GM19328 (cell line): ENCODE data around the gene SLC8A1.

Source experiments
- ATAC-seq: cut with Tn5 transposase; IDR thresholded peaks from one replicate; pipeline ENCODE4 v1.9.1; 2021; ENCODE audit warnings: mild to moderate bottlenecking, moderate library complexity; ENCODE audit not compliant: unreplicated experiment

The SLC8A1 gene

DNA sequence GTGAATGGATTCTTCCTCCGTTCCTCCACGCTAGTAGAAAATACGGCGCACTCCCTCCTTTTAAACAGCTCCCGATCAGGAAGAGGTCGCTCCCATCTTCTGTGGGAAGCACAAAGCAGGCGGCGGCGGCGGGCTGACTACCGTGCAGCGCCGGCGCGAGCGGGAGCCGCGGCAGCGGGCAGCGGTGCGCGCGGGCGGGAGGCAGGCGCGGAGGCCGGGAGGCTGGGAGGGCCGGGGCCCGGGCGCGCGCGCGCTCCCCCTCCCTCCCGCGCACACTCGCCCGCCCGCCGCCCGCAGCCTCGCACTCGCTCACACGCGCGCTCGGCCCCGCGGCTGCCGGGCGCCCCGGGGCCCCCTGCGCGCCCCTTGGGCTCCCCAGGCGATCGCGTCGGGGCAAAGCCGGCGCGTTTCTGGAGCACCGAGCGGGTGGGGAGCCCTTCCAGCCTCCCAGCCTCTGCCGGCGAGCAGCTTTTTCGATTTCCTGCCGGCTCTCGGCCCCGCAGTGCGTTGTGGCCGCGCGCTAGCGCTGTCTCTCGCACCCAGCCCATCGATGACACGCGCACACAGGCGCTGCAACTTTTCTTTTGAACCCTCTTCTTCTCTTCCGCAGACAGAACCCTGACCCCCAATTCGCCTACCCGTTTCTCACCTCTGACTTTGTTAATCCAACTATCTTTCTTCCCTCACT lies at the start of gene SLC8A1:
Gene SLC8A1, minus strand, starts transcription at position 173 of the 688 bp plus-strand sequence.
- ATAC-seq = no peak

DNA sequence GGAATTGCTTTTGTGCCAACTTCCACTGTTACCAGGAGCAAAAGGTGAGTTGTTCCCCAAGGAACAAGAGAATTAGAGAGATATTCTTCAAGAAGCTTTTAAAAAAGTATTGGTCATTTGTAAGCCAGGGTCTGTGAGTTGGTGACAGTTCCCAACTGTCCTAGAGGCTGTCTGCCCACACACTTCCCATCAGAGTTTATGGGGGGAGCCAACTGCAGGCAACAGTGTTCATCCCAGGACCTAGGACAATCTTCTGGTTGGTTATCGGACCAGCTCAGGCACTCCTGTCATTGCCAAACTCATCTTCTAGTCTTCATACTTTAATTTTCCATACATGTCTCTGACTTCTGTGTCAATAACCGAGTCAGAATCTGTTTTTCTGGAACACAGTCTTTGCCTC lies 47.5 kb upstream of the SLC8A1 start:
- no peak for ATAC-seq

DNA sequence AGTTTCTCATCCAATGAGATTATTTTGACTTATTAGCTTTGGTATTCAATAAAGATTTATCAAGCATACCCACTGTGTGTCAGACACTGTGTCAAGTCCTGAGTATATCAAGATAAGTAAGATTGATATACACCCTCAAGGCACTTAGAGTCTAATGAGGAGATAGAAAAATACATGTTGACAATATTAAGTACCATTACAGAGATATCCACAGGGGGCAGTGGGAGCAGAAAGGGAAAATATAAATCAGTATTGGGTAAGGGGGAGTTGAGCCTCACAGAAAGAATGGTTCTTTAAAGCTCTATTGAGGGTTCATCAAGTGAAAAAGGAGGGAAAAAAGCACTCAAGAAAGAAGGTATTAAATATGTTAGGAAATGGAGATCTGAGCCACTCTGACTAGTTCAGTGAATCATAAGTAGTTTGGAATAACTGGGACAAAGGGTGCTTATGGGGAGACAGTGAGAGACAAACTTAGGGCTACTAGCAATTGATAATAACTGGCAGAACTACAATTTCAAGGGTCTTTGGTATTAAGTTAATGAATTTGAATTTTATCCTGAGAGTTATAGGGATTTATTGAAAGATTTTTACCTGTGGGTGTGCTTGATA lies 45.5 kb upstream of the SLC8A1 start:
- ATAC-seq = no peak

DNA sequence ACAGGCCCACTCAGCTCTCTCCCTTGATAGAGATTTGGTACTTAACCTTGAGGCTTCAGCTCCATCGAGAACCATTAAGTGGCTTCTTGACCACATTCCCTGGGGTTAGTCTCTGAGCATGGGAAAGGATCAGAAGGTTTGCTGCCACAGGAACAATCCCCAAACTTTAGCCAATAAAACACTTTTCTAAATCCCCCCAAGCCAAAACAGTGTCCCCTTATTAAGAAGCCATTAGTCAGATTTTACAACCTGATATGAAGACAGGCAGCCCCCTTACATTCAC lies 37.7 kb upstream of the SLC8A1 start:
- ATAC-seq = no peak

DNA sequence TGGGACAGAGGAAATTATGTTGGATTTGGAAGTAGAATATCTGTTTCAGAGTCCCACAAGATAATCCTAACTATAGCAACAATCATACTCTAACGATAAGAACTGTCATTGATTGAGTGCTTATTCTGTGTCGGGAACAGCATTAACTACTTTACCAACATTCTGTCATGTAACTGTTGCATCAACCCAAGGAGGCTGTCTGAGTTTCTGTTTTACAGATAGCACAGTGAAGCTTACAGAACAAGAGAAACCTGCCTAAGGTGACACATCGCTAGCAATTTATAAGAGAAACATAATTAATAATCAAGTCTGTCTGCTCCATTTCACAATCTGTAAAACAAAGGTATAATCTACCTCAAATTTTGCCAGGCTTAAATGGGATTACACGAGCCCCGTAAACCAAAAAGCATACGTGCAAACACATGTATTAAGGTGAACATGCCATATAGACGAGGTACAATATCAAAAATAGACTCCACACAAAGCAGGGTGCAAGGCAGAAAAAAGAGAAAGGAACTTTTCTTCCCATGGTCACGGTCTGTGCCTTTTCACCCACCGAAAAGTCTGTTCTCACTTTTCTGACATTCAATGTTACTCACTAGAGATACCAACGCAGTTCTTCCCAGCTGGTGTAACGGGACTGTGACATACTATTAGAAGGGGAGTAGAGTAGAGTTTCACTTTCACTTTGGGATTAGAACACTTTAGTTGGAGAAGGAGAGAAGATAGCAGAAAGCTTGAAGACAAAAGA lies 37.2 kb upstream of the SLC8A1 start:
- ATAC-seq = no peak

DNA sequence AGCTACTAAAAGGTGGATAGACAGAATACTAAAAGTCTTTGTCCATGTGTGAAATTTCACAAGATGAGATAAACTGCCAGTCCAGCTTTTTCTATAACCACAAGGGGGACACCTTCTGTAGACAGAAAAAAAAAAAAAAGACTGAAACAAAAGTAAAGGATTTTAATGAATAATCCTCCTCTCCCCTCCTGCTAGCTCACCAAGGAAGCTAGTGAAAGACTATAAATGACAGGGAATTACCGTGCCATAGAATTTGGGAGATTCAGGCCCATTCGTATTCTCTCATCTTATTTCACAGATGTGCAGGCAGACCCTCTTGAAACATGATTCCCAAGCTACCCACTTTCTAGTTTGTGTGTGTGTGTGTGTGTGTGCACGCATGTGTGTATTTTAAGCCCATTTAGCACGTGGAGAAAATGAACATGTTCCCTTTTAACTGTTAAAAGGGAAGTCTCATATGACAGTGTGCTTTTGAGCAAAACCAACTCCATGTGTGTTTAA lies 36.3 kb upstream of the SLC8A1 start:
- no peak for ATAC-seq

DNA sequence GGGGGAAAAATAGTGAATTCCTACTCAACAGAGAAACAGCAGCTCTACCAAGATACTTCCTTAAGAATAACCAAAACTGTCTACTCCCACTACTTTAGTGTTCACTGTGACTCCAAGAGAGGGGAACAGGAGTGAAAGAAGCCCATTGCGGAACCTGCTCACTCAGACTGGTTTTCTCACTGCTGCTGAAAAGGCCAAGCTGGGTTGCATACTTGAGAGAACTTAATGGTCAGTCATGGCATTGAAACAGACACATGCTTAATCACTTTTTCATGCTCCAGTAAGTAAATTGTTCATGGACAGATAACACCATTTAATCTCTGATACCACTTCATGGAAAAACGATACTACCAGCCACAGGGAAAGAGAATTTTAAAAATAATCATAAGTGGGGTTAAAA lies 35.7 kb upstream of the SLC8A1 start:
- ATAC-seq = no peak

DNA sequence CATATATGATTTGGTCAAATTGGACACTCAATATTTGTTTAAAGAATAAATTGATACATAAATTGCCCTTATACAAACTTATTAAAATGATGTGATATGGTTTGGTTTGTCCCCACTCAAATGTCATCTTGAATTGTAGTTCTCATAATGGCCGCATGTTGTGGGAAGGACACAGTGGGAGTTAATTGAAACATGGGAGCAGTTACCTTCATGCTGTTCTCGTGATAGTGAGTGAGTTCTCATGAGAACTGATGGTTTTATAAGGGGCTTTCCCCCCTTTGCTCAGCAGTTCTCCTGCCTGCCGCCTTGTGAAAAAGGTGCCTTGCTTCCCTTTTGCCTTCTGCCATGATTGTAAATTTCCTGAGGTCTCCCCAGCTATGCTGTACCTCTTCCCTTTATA lies 34.0 kb upstream of the SLC8A1 start:
- ATAC-seq = no peak

DNA sequence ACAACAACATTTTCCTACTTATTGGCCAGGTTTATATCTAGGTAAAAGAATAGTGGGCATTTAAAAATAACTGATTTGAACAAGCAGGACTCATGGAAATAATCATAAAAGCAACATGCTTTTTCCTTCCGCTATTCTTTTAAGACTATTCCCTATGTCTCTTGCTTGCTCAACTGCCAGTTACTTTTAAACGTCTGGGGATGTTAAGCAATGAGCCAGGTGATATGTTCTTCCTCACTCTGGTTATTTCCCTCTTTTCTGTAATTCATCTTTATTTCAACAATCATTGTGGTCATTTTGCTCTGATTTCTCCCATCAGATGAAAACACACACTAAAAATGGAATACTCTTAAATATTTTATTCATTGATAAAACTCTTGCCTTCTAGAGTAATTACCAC lies 33.4 kb upstream of the SLC8A1 start:
- no peak for ATAC-seq

DNA sequence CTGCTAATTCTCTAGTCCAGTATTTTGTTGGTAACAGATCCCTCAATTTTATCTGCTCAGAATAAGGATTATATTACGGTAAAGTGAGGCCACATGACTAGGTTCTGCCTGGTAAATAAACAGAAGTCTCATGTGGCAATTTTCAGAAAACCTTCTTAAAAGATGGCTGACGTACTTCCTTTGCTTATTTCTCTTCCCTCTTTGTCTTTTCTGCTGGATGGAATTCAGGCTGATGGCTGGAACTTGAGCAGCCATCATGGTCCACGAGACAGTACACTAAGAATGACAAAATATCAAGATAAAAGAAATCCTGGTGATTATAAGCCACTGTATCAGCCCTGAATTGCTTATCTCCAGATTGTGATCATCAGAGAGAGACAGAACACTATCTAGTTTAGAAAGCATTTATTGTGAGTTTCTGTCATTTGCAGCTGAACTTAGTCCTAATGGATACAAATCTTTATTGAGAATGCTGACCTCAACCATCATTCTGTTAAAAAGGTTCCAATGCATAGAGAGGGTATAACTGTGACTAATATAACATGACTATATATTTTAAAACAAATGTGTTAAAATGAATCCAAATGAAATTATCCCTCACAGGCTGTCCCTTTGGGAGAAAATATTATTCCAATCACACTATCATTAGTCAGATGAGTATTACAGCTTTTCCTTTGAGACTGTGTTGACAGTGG lies 31.8 kb upstream of the SLC8A1 start:
- ATAC-seq = no peak

DNA sequence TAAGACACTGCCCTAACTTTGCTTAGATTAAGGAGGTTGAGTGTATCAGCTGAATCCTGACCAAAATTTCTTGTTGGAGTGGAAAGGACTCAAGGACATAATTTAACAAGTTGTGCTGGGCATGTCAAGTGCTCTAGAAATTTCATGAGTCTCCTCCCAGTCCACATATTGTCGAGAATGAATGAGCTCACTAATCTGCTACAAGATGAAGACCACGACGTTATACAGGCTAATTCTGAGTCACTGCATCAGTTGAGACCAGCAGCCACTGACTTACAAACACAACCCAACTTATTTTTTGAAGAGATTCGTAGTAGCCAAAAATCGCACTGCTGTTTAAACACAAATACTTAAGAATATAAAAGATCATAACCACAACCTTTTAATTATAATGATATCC lies 28.7 kb upstream of the SLC8A1 start:
- ATAC-seq = no peak

DNA sequence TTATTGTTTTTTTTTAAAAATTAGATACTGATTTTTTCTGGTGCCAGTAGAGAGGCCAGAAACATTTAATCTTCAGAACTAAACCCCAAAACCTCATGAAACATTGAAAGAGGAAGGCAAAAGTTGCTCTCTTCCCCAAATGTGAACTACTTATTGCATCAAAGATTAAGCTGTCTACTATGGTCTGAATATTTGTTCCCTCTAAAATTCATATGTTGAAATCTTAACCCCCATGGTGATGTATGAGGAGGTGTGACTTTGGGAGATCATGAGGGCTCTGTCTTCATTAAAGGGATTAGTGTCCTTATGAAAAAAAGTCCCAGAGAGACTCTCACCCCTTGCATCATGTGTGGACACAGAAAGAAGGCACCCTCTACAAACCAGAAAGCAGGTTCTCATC lies 28.2 kb upstream of the SLC8A1 start:
- ATAC-seq = no peak

DNA sequence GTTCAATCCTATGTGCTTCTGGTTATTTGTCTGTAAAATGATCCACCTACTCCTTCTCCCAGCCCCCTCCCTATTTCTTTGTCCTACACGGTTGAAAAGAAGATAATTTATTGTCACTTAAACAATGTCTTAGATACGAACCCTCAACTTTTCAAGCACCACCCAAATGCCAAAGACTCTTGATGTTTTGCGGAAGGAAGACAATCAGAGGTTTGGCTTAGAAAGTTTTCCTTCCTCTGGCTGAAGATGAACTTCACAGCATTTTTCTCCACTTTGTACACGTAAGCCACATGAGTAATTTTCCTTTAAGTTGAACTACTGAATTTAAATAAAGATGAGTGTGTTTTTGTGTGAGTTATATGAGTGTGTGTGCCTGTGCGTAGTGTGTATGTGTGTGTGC lies 25.5 kb upstream of the SLC8A1 start:
- no peak for ATAC-seq

DNA sequence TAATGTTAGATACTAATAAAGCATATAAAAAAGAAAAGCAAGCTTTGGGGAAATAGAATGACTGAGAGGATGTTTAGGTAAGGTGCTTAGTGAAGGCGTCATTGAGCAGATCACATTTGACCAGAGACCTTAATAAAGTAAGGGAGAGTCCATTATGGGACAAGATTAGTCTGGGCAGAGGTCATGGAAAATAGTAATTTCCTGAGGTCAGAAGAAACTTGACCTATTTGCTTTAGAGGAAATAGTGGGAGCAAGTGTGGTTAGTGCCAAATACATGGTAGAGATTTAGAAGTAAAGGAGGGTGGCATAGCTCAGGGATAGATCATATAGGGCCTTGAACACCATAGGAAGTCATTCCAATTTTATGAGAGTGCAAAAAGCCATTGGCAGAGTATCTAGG lies 24.5 kb upstream of the SLC8A1 start:
- ATAC-seq = no peak

DNA sequence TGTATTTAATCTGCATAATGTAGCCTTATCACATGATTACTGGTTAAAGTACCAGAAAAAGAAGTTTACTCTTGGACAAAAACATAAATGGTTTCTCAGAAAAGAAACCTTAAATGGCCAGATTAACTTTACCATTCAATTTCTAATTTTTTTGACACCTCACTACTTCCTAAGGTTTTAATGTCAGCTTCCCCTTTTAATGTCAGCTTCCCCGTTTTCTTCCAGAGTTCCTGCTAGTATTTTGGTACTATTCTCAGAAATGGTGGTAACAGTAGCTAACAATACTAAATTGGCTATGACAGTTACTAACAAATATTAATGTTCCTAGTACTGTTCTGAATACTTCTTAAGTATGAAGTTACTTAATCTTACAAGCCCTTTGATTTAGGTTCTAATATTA lies 22.4 kb upstream of the SLC8A1 start:
- ATAC-seq = no peak

DNA sequence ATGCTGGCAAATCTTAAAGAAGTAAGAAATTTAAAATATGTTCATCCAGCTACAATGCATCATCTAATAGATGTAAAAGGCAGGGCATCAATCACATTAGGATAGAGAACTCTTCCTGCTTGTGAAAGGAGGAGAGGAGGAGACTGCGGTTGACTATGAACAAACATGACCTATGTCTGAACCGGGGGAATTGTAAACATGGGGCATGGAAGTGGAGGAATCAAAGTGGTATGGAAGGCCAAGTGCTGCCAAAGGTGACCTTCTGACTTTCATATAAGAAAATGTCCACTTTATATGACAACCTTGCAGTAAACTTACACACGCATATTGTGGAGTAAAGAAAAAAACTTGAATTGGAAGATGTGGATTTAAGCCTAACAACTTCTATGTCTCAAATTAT lies 20.0 kb upstream of the SLC8A1 start:
- ATAC-seq = no peak

DNA sequence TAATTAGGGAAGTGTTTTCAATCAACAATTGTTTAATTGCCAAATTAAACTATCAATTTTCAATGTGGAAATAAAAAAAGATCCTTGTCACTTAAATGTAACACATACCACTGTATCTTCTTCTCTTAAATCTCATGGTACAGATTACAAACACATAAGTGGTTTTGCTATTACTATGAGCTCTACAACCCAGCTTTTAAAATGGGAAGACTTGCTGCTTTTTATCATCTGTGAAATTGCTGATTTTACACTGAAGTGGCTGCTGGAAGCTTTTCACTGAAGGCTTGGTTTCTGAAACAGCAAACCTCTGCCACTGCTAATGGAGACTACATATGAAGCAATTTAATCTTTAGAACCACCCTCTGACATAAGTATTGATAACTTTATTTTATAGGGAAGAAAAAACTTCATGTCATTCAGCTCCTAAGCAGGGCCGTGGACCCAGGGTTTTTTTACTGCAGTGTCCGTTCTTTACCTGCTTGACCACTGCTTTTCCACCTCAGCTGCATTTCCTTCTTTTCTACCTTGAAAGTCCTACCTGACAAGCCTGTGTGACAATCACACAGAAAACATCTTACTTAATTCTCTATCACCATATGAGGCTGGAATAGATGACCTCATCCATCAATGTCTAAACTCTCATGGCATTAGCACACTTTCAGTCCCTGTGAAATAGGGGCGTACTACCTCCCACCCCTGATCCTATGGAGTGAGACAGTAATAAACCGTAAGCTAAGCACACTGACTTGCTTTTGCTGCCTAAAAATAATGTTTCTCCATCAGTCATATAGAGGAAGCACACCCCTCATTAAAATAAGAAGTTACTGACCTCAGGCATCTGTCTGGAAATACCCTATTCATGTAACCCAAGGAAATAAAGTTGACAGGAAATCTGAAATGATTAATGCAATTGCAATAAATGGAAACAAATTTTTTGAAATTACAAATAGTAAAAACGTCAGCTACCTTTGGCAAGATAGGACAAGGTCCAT lies 19.2 kb upstream of the SLC8A1 start:
- no peak for ATAC-seq

DNA sequence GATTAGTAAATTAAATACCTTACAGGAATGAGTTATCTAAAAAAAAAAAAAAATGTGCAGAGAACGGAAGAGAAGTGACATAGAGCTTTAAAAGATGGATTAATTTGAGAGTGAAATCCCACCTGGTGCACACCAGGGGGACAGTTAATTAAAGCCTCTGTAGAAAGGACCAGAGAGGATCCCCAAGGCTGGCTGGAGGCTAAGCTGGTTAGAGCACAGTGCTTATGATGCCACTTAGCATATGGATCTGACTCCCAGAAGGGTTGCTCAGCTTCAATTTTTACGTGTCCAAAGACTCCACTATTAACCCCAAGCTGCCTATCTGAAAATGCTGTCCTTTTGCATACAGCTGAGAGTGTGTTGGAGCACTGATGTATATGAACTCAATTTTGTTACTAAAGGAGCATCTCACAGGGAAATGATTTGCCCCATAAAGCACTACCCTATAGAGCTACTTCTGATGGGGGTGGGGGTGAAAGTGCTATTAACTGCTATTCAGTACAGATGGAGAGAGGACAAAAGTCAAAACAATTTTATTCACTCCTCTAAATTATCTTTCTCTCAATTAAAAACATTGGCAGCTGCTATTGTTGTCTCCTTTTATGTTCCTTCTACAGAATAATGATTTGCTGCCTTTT lies 15.2 kb upstream of the SLC8A1 start:
- no peak for ATAC-seq

DNA sequence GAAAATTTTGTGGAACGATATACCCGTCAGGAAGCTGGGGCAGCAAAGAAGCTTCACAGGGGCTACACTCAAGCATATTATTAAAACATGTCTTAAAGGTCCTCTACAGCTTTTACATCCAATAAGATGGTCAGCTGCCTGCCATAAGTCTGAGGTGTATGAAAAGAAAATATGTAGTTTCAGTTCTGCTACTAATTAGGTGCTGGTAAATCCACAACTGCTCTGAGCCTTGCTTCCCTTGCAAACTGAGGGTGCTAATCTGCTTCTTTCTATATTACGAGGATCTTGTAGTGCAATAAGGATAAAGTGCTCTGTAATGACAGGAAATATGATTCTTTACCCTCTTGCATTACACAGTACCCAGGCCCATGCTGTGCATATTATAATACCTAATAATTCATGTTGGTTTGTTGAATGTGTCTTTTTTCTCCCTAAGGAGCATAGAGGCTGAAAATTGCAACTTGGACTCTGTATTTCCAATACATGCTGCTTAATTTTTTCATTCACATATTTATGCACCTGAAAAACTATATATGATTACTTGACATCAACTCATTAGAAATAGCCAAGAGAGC lies 14.5 kb upstream of the SLC8A1 start:
- no peak for ATAC-seq

DNA sequence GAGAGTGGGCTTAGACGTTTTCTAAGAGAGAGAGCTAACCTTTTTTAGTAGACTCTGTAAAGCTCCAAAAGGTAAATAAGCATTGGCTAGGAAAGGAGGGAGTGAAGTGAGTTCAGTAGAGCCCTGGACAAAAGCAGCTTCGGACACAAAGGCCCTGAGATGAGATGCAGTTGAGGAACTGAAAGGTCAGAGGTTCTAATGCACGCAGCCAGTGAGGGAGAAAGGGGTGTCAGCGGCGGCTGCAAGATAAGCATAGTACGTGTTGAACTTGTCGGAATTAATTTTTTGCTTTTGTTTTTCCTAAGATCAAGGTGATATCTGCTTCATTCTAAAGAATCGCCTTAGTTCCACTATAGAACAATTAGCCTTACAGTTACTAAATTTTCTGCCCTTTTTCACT lies 11.2 kb upstream of the SLC8A1 start:
- no peak for ATAC-seq
